ENCODE measurements around the gene TRAF3.

The TRAF3 gene

DNA sequence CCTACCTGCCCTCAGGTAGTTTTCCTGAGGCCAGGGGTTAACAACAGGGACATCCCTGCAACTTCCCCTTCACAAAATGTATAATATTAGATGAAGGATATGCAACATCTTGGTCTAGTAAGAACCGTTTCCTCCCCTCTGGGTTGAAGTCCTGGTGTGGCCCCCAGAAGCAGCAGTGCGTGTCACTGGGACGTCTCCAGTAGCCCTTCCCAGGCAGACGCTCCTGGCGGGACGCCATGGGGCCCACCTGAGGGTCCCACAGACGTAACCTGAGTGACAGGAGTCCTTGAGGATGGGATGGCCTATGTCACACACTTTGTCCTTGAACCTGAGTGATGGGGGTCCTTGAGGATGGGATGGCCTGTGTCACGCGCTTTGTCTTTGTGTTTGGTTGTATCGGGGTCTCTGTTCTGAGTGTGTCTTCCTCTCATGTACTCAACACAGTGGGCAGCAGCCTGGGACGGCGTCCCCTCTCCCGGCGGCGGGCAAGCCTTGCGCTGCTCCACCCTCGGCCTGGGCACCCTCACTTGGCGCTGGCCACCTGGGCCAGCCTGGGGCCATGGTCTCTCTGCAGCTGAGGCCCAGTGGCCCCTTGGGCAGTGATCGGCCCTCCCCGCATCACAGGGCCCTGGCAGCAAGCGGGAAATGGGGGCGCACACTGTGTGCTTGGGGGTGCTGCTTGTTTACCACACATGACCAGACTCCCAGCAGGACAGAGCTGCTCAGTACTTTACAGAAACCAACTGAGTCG lies 130.9 kb downstream of the TRAF3 start:
- Histone ChIP-seq H2AFZ (ENCODE audit: low read depth, low read length) (no peak overlapping the region), H3K9ac (ENCODE audit: low read depth, low read length) (no peak overlapping the region), H3K27me3 (ENCODE audit: insufficient read depth, low read length, poor library complexity) (no peaks in the 10 kb centered on the region), H4K20me1 (ENCODE audit: insufficient read depth, low read length) (peaks cover 16% of the 10 kb centered on the region), H3K9me3 (ENCODE audit: insufficient read depth, low read length, severe bottlenecking) (no peaks in the 10 kb centered on the region), H3K4me2 (ENCODE audit: insufficient read depth, low read length) (no peak overlapping the region), H3K4me3 (ENCODE audit: low read depth in 1 of 2, low read length in 2 of 2) (no peak overlapping the region), H3K79me2 (ENCODE audit: insufficient read depth, low read length) (no peaks in the 10 kb centered on the region), H3K27ac (ENCODE audit: low read length) (no peak overlapping the region), H3K36me3 (ENCODE audit: insufficient read depth, low read length) (peaks cover 49% of the 10 kb centered on the region), H3K4me1 (ENCODE audit: insufficient read depth, low read length) (no peaks in the 10 kb centered on the region)
- DNase-seq = no peak
- TF ChIP-seq, protein P1, sequence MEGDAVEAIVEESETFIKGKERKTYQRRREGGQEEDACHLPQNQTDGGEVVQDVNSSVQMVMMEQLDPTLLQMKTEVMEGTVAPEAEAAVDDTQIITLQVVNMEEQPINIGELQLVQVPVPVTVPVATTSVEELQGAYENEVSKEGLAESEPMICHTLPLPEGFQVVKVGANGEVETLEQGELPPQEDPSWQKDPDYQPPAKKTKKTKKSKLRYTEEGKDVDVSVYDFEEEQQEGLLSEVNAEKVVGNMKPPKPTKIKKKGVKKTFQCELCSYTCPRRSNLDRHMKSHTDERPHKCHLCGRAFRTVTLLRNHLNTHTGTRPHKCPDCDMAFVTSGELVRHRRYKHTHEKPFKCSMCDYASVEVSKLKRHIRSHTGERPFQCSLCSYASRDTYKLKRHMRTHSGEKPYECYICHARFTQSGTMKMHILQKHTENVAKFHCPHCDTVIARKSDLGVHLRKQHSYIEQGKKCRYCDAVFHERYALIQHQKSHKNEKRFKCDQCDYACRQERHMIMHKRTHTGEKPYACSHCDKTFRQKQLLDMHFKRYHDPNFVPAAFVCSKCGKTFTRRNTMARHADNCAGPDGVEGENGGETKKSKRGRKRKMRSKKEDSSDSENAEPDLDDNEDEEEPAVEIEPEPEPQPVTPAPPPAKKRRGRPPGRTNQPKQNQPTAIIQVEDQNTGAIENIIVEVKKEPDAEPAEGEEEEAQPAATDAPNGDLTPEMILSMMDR (IDR thresholded peaks at IDR 0.05; ENCODE audit: borderline replicate concordance, extremely low read depth, low read length, poor library complexity, severe bottlenecking) = no peak
- no peak for TF ChIP-seq EZH2 (IDR thresholded peaks at IDR 0.05; ENCODE audit: borderline replicate concordance, low read depth, low read length, severe bottlenecking)
- ATAC-seq (ENCODE audit: insufficient read depth, low read depth) = no peak

GRCh38 chr14:102908766-102909455 lies 131.7 kb downstream of the TRAF3 start:
- no peak overlapping the region for H3K27ac ChIP-seq (ENCODE audit: low read length)
- no peak overlapping the region for H3K9ac ChIP-seq (ENCODE audit: low read depth, low read length)
- H3K27me3 ChIP-seq (ENCODE audit: insufficient read depth, low read length, poor library complexity) = no peaks in the 10 kb centered on the region
- no peak for TF ChIP-seq EZH2 (IDR thresholded peaks at IDR 0.05; ENCODE audit: borderline replicate concordance, low read depth, low read length, severe bottlenecking)
- TF ChIP-seq, protein P1 (IDR thresholded peaks at IDR 0.05; ENCODE audit: borderline replicate concordance, extremely low read depth, low read length, poor library complexity, severe bottlenecking) = no peak
- no peaks in the 10 kb centered on the region for H3K79me2 ChIP-seq (ENCODE audit: insufficient read depth, low read length)
- no peaks in the 10 kb centered on the region for H3K9me3 ChIP-seq (ENCODE audit: insufficient read depth, low read length, severe bottlenecking)
- ATAC-seq (ENCODE audit: insufficient read depth, low read depth) (no peak), DNase-seq (no peak)
- no peaks in the 10 kb centered on the region for H3K4me1 ChIP-seq (ENCODE audit: insufficient read depth, low read length)
- H3K36me3 ChIP-seq (ENCODE audit: insufficient read depth, low read length) = peaks cover 41% of the 10 kb centered on the region
- H4K20me1 ChIP-seq (ENCODE audit: insufficient read depth, low read length) = peaks cover 16% of the 10 kb centered on the region
- H3K4me3 ChIP-seq (ENCODE audit: low read depth in 1 of 2, low read length in 2 of 2) = no peak overlapping the region
- no peak overlapping the region for H2AFZ ChIP-seq (ENCODE audit: low read depth, low read length)
- H3K4me2 ChIP-seq (ENCODE audit: insufficient read depth, low read length) = no peak overlapping the region

DNA sequence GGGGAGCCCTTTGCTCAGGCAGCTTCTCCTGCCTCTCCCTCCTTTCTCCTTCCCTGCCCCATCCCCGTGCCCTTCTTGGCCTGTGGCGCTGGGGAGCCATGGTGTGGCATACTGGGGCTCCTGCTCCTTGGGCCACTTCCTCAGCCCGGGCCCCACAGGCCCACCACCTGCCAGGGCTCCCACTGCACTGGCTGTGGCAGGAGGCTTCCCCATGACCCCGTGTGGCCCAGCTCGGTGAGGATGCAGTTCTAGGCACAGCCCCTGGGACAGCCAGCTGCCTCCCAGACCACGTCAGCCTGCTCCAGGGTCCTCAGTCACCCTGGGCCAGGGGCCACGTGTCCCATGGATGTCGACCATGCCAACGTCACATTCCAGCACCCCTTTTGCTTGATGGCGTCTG lies 132.2 kb downstream of the TRAF3 start:
- no peak overlapping the region for H2AFZ ChIP-seq (ENCODE audit: low read depth, low read length)
- no peak overlapping the region for H3K27ac ChIP-seq (ENCODE audit: low read length)
- no peaks in the 10 kb centered on the region for H3K9me3 ChIP-seq (ENCODE audit: insufficient read depth, low read length, severe bottlenecking)
- H3K36me3 ChIP-seq (ENCODE audit: insufficient read depth, low read length) = peaks cover 37% of the 10 kb centered on the region
- H3K4me2 ChIP-seq (ENCODE audit: insufficient read depth, low read length) = no peak overlapping the region
- H3K4me3 ChIP-seq (ENCODE audit: low read depth in 1 of 2, low read length in 2 of 2) = no peak overlapping the region
- H3K27me3 ChIP-seq (ENCODE audit: insufficient read depth, low read length, poor library complexity) = no peaks in the 10 kb centered on the region
- DNase-seq (no peak), ATAC-seq (ENCODE audit: insufficient read depth, low read depth) (no peak)
- H4K20me1 ChIP-seq (ENCODE audit: insufficient read depth, low read length) = peaks cover 16% of the 10 kb centered on the region
- no peak overlapping the region for H3K9ac ChIP-seq (ENCODE audit: low read depth, low read length)
- H3K4me1 ChIP-seq (ENCODE audit: insufficient read depth, low read length) = no peaks in the 10 kb centered on the region
- no peak for TF ChIP-seq EZH2 (IDR thresholded peaks at IDR 0.05; ENCODE audit: borderline replicate concordance, low read depth, low read length, severe bottlenecking)
- TF ChIP-seq, protein P1 (IDR thresholded peaks at IDR 0.05; ENCODE audit: borderline replicate concordance, extremely low read depth, low read length, poor library complexity, severe bottlenecking) = no peak
- no peaks in the 10 kb centered on the region for H3K79me2 ChIP-seq (ENCODE audit: insufficient read depth, low read length)

Measured in DND-41 (cell line).